ENCODE data around the gene PRDM16.

Gene PRDM16

GRCh38 chr1:3170561-3171453, 101.8 kb downstream of the PRDM16 start:
- no peak for DNase-seq

GRCh38 chr1:3171761-3172160, 102.8 kb downstream of the PRDM16 start:
- no peak for DNase-seq

- no peak for DNase-seq
Observed at GRCh38 chr1:3172431-3173380, 103.7 kb downstream of the PRDM16 start.

- no peak for DNase-seq
Observed at GRCh38 chr1:3173381-3173980, 104.5 kb downstream of the PRDM16 start.

GRCh38 chr1:3174487-3175247, 105.7 kb downstream of the PRDM16 start:
- DNase-seq = no peak

- no peak for DNase-seq
Observed at GRCh38 chr1:3175486-3175885, 106.5 kb downstream of the PRDM16 start.

GRCh38 chr1:3176028-3176427, 107.0 kb downstream of the PRDM16 start:
- no peak for DNase-seq

- no peak for DNase-seq
Observed at GRCh38 chr1:3176820-3177219, 107.8 kb downstream of the PRDM16 start.

GRCh38 chr1:3178279-3178678, 109.3 kb downstream of the PRDM16 start:
- DNase-seq = no peak

GRCh38 chr1:3179471-3179870, 110.5 kb downstream of the PRDM16 start:
- no peak for DNase-seq

GRCh38 chr1:3180915-3181314, 111.9 kb downstream of the PRDM16 start:
- DNase-seq = no peak

GRCh38 chr1:3181956-3182355, 113.0 kb downstream of the PRDM16 start:
- DNase-seq = no peak

GRCh38 chr1:3183411-3183810, 114.4 kb downstream of the PRDM16 start:
- no peak for DNase-seq

- DNase-seq = no peak
Observed at GRCh38 chr1:3183813-3184212, 114.8 kb downstream of the PRDM16 start.

- no peak for DNase-seq
Observed at GRCh38 chr1:3184666-3185065, 115.7 kb downstream of the PRDM16 start.

GRCh38 chr1:3185896-3186525, 117.0 kb downstream of the PRDM16 start:
- DNase-seq = no peak

GRCh38 chr1:3186526-3186921, 117.5 kb downstream of the PRDM16 start:
- no peak for DNase-seq

GRCh38 chr1:3187415-3188149, 118.6 kb downstream of the PRDM16 start:
- DNase-seq = no peak

GRCh38 chr1:3188150-3188971, 119.4 kb downstream of the PRDM16 start:
- DNase-seq = no peak

Data from NK-92 treated with Interleukin-12 subunit alpha and Interleukin-12 subunit beta, amount 100 ng/mL, for 24 hours (cell line).